GM19455 (cell line): ENCODE results near the gene MLF1.
A peak's percentile ranks its signal among the peaks of the same experiment; 100 is the strongest.

Experiments used
- ATAC-seq: cut with Tn5 transposase; IDR thresholded peaks from one replicate; pipeline ENCODE4 v1.9.1; 2021; ENCODE audit not compliant: unreplicated experiment

The MLF1 gene

DNA sequence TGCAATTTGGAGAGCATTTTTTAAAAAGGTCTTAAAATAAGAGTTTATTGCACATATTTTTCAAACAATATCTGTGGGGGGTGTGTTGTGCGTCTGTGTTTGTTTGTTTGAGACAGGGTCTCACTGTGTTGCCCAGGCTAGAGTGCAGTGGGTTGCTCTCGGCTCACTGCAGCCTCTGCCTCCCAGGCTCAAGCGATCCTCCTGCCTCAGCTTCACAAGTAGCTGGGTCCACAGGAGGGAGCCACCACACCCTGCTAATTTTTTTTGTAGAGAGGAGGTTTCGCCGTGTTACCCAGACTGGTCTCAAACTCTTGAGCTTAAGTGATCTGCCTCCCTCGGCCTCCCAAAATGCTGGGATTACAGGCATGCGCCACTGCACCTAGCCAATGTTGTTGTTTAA lies 2.7 kb downstream of the MLF1 start:
- ATAC-seq = no peak

DNA sequence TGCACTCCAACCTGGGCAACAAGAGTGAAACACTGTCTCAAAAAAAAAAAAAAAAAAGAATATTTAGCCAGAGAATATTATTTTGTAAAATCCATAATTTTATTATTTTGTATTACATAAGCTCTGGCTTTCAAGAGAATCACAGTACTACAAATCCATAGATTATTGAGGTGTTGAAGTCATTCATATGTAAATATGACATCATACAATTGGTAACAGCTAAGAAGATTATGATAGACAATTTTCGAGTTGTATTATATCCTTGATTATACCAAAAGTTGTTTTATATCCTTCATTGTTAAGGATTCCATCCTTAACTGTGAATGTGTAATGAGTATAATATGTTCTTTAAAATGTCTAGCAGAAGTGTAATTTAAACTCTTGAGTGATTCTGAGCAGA lies 3.7 kb downstream of the MLF1 start:
- no peak for ATAC-seq

DNA sequence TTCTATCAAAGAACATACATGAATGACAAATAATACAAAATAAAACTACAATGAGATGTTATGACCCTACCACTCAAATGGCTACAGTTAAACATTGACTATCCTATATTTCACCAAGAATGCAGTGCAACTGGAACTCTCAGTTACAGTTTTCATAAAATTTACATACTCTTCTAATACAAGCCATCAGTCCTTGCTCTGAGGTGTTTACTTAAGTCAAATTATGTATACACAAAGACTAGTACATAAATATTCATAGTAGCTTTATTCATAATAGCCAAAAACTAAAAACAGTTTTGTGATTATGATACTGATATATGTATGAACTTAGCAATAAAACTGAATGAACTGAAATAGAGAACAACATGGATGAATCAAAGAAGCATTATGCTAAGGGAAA lies 19.2 kb downstream of the MLF1 start:
- no peak for ATAC-seq

DNA sequence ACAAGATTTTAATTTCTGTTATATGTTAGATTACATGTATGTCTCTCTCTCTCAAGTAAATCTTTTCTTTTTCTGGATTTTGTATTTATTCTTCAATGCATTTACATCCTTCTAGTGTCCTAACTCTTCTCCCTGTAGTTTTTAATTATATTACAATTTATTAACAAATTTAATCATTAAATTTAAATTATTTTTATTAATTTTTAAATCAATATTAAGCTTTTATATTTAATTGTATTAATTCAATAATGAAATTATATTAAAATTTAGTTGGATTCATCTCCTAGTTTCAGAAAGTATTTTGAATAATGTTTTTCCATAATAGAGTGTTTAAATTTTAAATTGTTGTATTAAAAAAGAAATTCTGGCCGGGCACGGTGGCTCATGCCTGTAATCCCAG lies 29.8 kb downstream of the MLF1 start:
- no peak for ATAC-seq

DNA sequence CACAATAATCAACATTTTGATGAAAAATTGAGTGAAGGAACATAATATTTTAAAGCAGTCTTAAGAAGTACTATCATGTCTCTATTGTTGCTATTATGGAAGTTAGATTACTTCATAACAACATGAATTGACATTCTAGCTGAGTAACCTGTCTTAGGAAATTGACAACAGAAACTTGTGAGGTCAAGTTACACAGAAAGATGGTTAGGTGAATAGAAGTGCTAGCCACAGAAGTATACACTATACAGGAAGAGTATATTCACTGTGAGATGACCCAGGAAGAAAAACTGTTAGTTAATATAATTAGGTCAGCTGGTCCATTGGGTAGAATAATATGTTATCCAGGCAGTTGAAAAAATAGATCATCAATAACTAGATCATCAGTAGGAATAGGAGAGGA lies 31.2 kb downstream of the MLF1 start:
- no peak for ATAC-seq

DNA sequence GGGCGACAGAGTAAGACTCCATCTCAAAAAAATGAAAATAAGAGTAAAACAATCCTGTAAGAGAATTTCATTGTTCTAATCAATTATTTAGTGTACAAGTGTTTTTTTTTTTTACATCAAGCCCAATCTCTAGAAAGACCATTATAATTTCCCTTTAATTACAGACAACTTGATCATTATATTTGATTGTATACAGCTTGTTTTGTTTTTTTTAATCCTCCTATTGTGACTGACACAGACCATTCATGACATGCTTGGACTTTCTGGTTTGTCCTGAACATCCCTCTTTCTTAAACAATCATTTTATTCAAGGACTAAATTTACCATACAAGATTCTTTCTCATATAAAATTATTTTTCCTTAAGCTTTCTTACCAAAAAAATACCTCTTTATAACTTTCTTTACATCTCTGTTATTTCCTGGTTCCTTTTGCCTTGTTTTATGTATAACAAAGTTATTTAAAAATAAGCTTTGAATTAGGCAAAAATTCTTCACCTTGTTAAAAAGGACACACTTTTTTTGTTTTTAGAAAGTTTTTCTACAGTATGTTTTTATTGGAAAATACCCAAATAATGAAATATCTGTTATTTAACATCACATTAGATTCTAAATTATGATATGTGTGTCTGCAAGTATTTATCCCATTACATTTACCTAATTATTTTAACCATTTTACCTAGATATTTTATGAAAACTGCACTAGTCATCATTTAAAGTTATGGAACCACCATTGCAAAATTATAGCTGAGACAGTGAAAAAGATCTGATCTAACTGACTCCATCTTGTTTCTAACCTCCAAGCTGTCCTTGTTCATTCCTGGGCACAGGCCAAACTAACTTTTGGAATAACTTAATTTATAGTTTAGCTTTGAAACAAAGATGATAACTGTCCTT lies 47.2 kb downstream of the MLF1 start:
- ATAC-seq = no peak

DNA sequence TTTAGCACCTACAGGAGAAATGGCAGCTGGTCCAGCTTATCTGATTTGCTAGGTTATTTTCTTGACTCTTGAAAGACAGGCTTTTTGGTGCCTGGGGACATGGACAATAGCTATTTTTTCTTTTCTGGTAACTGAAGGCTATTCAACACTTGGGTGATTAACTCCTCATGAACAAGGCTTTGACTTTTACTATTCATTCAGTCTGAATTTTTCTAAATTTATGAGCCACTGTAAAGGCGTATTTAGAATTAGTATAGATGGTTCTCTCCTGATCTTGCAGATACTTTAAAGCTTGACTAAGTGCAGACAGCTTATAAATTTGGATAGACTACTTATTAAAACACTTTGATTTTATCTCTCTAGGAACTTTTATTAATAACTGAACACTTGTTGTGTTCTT lies 54.9 kb downstream of the MLF1 start:
- ATAC-seq = no peak

DNA sequence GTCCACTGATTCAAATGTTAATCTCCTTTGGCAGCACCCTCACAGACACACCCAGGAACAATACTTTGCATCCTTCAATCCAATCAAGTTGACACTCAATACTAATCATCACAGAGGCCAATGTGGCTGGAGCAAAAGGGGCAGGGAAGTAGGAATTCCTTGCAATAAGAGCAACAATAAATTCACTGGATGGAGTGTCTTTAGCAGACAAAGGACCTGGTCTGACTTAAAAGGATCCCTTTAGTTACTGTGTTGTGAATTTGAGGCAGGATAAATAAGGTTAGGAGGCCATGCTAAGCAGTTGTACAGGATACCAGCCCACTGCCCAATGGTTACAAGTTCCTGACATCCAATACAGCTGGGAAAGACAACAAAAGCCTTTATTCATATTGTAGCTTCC lies 61.0 kb downstream of the MLF1 start:
- no peak for ATAC-seq

DNA sequence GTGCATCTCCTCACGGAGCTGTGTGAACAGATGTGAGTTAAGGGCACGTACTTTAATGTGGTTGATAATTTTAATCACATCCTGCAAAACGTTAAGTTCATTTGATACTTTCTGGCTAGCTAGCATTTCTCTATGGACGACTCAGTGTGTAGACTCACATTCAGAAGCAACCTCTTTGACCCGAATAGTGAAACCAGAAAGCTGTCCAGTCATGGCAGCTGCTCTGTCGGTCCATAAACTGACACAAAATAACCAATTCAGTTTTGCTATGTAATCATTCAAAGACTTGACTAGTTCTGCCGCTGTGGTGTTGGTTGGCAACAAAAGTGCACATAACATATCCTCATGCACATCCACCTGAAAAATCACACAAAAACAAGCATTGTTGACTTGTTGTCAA lies 69.7 kb downstream of the MLF1 start:
- no peak for ATAC-seq

DNA sequence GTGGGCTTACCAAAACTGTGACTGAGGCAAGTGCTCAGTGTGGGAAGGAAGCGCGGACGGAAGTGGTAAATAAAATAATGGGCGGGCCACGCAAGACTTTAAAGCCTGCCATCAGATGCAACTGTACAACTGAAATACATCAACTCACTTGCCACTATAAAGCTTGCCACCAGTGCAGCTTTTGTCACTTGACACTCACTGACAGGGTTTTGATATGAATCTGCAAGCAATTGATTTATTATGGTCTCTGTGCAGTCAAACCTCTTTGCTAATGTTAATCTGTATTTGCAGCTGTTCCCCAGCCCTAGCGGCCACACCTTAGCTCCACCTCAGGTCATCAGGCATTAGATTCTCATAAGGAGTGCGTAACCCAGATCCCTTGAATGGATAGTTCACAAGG lies 71.0 kb downstream of the MLF1 start:
- ATAC-seq = no peak

DNA sequence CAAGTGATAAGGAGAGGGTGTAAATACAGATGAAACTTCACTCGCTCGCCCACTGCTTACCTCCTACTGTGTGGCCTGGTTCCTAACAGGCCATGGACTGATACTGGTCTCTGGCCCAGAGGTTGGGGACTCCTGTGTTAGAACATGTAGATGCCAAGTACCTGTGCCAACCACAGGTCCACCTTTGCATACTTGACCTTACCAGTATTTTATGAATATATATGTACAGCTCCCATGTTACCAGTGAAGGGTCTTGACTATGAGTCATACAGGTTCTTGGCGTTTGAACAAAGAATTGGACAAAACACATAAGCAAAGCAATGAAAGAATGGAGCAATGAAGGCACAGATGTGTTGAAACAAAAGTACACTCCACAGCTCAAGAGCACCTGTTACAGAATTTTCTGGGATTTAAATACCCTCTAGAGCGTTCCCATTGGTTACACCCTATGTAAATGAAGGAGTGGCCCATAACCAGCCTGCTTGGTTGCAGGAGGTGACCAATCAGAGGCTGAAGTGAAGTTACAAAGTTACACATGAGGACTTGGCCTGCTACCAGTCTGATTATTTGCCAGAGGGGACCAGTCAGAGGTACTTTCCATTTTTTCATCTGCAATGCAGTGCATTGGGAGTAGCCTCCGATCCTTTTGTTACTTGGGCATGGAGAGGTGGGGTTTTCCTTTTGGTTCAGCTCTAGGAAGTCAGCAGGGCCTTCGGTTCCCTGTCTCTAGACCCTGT lies 71.6 kb downstream of the MLF1 start:
- no peak for ATAC-seq

DNA sequence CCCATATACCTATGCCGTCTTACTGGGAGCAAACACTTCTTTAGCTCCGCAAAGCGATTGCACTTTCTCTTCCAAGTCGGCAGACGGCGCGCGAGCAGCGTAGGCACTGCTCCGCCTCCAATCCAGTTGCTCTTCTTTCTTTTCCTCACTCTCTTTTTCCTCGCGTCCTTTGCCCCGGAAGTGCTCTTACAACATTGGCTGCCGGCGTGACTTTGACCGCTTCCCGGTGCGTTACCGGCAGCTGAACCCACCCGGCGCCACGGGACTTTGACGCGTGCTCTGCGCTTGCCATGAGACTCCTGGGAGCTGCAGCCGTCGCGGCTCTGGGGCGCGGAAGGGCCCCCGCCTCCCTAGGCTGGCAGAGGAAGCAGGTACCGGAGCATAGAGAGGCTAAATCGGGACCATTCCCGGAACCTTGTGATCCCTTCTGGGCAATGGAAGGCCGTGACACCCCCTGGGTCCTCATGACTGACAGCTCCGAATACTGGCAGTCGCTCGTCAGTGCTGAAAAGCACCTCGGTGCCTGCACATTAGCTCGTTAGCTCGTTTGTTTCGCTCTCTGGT lies 73.4 kb downstream of the MLF1 start, which contains the start of gene GFM1:
Gene GFM1, plus strand, starts transcription at position 183 of the 564 bp plus-strand sequence. Its CDS starts 108 bp downstream, at position 291.
- peak; percentile 100 for ATAC-seq

DNA sequence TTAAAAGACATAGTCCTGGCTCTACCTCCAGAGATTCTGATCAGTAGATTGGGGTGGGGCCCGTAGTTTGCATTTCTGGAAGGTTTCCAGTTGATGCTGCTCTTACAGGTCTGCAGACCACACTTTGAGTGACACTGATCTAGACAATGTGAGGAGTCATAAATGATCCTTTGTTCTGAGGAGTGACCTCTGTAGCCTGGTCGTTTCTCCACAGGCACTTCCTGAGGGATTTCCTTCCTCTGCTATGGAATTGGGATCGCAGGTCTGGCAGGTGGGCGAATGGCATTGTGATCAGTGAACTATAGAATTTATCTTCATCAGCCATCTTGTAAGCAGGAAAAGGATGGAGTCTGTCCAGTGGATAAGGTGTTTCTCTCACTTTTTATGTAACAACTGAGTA lies 78.8 kb downstream of the MLF1 start:
- ATAC-seq = no peak

DNA sequence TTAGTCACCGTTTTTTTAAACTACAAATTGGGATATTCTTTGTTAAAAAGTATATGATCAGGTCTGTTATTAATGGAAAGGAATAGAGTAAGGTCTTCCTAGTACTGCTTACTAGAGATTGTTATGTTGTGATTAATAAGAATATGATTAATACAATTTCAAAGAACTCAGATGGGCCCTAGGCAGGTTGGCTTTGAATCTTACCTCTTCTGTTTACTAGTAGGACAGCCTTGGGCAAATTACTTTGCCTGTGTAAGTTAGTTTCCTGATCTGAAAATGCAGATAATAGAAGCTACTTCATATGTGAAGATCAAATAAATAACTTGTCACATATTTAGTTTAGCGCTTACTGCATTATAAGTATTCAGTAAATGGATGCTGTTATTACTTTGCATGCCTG lies 80.2 kb downstream of the MLF1 start:
- ATAC-seq = no peak

DNA sequence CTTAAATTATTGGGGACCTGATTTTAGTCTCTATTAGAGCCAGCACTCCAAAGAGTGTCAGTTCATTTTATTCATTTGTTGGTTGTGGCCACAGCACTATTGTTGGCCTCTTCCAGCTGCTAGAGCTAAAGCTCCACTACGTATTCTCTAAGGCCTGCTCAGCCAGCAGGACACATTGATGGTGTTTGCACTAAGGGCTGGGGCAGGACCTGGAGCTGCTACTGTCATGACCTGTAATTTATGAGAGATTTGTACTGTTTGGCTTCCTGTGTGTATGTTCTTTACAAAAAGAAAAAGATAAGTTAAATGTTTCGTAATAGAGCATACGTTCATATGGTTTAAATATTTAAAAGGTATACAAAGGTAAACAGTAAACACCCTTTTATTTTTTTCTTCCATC lies 81.5 kb downstream of the MLF1 start:
- ATAC-seq = no peak
